Ishikawa (cell line): ENCODE measurements around the gene BACE2.

Experiments
- CEBPB ChIP-seq: IDR thresholded peaks from 2 replicates; pipeline ENCODE4 v1.6.1; 2012
- EGR1 ChIP-seq: IDR thresholded peaks from 2 replicates; pipeline ENCODE4 v1.6.1; 2012
- EP300 ChIP-seq: IDR thresholded peaks from 2 replicates; pipeline ENCODE4 v1.6.1; 2012; ENCODE audit warnings: borderline replicate concordance
- FOXM1 ChIP-seq: IDR thresholded peaks from 2 replicates; pipeline ENCODE4 v1.6.1; 2012; ENCODE audit warnings: low read depth, borderline replicate concordance
- NFIC ChIP-seq: IDR thresholded peaks from 2 replicates; pipeline ENCODE4 v1.6.1; 2012
- RAD21 ChIP-seq: IDR thresholded peaks from 2 replicates; pipeline ENCODE4 v1.6.1; 2012; ENCODE audit warnings: low read depth
- TEAD4 ChIP-seq: IDR thresholded peaks from 2 replicates; pipeline ENCODE4 v1.6.1; 2012
- YY1 ChIP-seq: IDR thresholded peaks from 2 replicates; pipeline ENCODE4 v1.6.1; 2012; ENCODE audit warnings: low read depth
- ZBTB7A ChIP-seq: IDR thresholded peaks from 2 replicates; pipeline ENCODE4 v1.6.1; 2012; ENCODE audit warnings: low read depth
- TF ChIP-seq, protein P1 (sequence below): IDR thresholded peaks from 2 replicates; pipeline ENCODE4 v1.6.1; 2012
- TF ChIP-seq, protein P2 (sequence below): IDR thresholded peaks from 2 replicates; pipeline ENCODE4 v1.6.1; 2012; ENCODE audit warnings: low read depth, mild to moderate bottlenecking
- TF ChIP-seq, protein P3 (sequence below): IDR thresholded peaks from 2 replicates; pipeline ENCODE4 v1.6.1; 2012

DNA sequence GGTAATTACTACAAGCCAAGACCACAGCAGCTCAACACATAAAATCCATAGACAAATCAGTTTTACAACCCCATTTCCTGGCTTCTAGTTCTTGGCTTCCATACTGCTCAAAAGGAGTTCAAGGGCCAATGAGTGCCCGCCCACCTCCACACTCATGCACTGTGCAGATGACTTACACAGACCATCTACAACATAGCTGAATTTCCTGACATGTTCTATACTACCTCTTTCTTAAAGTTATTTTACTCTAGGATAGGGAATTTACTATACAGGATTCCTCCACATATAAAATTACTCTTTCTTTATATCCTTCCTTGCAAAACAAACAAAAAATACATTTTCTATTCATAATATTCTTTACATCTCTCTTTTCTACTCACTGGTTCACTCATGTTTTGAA lies 14.6 kb downstream of the BACE2 start:
- TF ChIP-seq EGR1 (no peak), ZBTB7A (no peak), EP300 (no peak), RAD21 (no peak), NFIC (no peak), CEBPB (no peak), YY1 (no peak), FOXM1 (no peak), TEAD4 (no peak)
- TF ChIP-seq, protein P1, sequence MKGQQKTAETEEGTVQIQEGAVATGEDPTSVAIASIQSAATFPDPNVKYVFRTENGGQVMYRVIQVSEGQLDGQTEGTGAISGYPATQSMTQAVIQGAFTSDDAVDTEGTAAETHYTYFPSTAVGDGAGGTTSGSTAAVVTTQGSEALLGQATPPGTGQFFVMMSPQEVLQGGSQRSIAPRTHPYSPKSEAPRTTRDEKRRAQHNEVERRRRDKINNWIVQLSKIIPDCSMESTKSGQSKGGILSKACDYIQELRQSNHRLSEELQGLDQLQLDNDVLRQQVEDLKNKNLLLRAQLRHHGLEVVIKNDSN: no peak
- TF ChIP-seq, protein P2, sequence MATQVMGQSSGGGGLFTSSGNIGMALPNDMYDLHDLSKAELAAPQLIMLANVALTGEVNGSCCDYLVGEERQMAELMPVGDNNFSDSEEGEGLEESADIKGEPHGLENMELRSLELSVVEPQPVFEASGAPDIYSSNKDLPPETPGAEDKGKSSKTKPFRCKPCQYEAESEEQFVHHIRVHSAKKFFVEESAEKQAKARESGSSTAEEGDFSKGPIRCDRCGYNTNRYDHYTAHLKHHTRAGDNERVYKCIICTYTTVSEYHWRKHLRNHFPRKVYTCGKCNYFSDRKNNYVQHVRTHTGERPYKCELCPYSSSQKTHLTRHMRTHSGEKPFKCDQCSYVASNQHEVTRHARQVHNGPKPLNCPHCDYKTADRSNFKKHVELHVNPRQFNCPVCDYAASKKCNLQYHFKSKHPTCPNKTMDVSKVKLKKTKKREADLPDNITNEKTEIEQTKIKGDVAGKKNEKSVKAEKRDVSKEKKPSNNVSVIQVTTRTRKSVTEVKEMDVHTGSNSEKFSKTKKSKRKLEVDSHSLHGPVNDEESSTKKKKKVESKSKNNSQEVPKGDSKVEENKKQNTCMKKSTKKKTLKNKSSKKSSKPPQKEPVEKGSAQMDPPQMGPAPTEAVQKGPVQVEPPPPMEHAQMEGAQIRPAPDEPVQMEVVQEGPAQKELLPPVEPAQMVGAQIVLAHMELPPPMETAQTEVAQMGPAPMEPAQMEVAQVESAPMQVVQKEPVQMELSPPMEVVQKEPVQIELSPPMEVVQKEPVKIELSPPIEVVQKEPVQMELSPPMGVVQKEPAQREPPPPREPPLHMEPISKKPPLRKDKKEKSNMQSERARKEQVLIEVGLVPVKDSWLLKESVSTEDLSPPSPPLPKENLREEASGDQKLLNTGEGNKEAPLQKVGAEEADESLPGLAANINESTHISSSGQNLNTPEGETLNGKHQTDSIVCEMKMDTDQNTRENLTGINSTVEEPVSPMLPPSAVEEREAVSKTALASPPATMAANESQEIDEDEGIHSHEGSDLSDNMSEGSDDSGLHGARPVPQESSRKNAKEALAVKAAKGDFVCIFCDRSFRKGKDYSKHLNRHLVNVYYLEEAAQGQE: no peak
- TF ChIP-seq, protein P3, sequence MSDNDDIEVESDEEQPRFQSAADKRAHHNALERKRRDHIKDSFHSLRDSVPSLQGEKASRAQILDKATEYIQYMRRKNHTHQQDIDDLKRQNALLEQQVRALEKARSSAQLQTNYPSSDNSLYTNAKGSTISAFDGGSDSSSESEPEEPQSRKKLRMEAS: no peak
